Measurements from ENCODE around the gene AFAP1L2.

AFAP1L2 gene

GRCh38 chr10:114404171-114405010 lies at the start of gene AFAP1L2:
Gene AFAP1L2 (minus strand): TSS chr10:114404502. CDS start chr10:114404455, 47 bp downstream.
- no peak for DNase-seq (ENCODE audit: low read depth in 3 of 3)

- DNase-seq (ENCODE audit: low read depth in 3 of 3), result no peak
These were observed 49.3 kb upstream of the AFAP1L2 start for GRCh38 chr10:114453576-114453975.

GRCh38 chr10:114448897-114449296 lies 44.6 kb upstream of the AFAP1L2 start:
- no peak for DNase-seq (ENCODE audit: low read depth in 3 of 3)

DNA sequence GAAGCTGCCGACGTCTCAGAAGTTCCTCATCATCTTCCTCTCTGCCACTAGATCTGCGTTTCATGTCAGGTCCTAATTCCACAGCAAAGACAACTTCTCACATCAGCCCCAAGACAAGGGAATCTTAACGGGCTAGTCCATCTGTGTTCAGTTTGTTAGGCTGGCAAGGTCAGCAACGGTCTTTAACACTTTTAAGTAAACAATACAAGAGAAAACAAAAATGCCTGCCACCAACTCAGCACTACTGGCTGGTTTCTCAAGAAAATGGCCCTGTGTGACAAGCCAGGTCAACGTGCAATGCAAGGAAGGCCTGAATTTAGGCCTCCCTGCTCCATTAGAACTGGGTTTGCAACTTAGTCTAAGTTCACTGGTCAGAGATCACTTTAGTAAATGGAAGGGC lies 41.0 kb upstream of the AFAP1L2 start:
- no peak for DNase-seq (ENCODE audit: low read depth in 3 of 3)

- no peak for DNase-seq (ENCODE audit: low read depth in 3 of 3)
These were observed 40.5 kb upstream of the AFAP1L2 start for GRCh38 chr10:114444819-114445218.

DNA sequence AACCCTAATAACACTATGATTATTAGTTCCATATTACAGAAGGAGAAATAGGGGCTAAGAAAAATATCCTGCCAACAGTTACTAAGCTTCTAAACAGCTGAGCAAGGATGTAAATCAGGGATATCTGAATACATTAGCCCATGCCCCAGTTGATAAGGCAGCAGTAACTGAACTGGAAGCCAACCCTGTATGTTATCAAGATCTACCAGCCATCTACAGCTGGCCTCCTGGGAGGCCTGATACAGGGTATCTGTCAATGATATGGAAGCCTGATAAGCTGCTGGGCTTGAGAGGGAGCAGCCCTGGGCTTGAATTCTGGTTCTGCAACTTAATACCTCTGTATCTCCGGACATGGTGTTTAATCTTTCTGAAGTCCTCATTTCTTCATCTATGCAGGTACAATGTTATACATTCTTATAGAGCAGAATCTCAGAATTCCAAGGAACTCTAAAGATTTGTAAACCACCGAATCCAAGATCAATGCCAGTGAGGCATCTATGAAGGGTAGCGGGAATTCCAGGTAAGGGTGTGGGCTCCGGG lies 37.9 kb upstream of the AFAP1L2 start:
- no peak for DNase-seq (ENCODE audit: low read depth in 3 of 3)

- no peak for DNase-seq (ENCODE audit: low read depth in 3 of 3)
These were observed 36.8 kb upstream of the AFAP1L2 start for GRCh38 chr10:114441107-114441506.

GRCh38 chr10:114437473-114438292 lies 33.4 kb upstream of the AFAP1L2 start:
- no peak for DNase-seq (ENCODE audit: low read depth in 3 of 3)

GRCh38 chr10:114436941-114437340 lies 32.6 kb upstream of the AFAP1L2 start:
- DNase-seq (ENCODE audit: low read depth in 3 of 3), result no peak

DNA sequence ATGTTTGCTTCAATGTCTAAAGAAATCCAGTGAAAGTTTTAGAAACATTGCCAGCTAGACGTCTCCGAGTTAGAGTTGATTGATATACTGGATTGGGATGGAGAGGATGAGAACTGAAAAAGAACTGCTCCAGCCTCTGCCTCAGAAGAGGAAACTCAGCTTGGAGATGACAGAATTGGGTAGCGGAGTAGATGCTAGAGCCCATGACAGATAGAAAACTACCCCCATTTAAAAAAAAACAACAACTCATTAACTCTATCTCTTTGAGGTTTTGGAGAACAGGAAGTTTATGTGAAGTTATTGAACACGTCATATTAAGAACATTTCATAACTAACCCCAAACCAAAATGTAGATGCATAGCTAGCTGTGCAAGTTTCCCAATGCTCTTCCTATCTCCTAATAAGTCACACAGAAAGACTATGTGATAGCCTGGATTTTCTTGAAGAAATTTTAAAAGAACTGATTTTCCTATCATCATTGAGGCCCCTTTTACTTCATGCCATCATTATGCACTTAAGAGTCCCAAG lies 28.3 kb upstream of the AFAP1L2 start:
- DNase-seq (ENCODE audit: low read depth in 3 of 3), result no peak

DNA sequence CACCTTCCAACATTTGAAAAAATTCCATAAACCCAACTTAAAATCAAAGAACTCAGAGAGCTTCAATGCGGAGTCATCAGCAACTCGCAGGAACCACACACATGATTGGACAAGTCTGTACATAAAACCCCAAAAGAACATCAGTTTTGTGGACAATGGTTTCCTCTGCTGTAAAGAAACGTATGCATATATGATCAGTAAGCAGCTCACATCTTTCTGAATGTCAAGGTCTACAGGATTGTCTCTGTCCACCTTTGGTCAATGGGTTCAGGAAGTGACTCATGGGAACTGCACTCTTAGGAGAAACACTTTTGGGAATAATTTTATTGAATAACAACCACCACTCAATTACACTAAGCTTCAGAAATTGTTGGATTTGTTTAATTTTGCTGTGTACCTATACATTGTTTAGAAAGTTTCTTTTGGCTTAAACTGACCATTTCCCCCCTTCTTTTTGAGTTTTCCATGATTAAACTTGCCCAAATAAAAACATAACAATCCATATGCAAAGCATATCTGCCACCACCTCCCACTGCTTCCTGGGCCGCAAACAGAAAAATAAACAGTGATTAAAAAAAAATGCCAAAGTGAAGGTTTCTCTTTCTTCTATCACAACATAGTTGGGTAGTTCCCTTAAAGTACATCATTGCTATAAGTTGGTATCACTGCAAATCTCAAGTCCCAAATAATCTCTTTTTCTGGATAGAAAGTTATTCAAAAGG lies 27.3 kb upstream of the AFAP1L2 start:
- DNase-seq (ENCODE audit: low read depth in 3 of 3), result no peak

DNA sequence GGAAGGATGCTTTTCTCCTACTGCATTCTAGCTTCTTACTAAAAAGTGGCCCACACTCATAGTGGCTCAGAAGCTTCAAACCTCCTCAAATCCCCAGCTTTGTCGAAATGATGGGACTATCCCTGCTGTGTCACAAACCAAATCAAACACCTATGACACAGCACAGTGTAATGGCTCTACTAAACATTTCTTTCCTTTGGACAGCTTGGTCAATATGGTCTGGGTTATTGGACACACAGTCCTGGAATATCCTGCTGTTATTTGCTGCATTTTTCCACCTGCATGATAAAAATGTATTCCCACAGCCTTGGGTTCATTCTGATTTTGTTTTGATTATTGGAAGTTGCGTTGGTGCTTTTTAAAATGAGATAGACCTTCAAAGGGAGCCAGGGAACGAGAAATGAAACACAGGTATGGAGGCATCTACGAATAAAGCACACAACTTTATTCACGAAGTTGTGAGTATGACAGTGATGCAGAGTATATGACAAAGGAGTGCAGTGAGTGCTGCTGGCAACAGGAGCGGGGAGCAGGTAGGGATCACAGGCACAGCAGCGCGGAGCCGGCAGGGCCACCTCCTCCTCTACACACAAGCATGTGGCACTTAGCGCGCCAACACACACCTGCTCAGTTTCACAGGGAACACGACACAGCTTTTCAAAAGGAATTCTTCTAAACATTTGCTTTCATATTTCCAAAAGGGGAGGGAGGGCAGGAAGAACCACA lies 26.5 kb upstream of the AFAP1L2 start:
- no peak for DNase-seq (ENCODE audit: low read depth in 3 of 3)

- DNase-seq (ENCODE audit: low read depth in 3 of 3), result no peak
These were observed 25.5 kb upstream of the AFAP1L2 start for GRCh38 chr10:114429581-114430335.

GRCh38 chr10:114427124-114427852 lies 23.0 kb upstream of the AFAP1L2 start:
- no peak for DNase-seq (ENCODE audit: low read depth in 3 of 3)

- DNase-seq (ENCODE audit: low read depth in 3 of 3), result no peak
These were observed 22.2 kb upstream of the AFAP1L2 start for GRCh38 chr10:114426476-114426875.

- DNase-seq (ENCODE audit: low read depth in 3 of 3), result no peak
These were observed 16.6 kb upstream of the AFAP1L2 start for GRCh38 chr10:114420811-114421485.

- no peak for DNase-seq (ENCODE audit: low read depth in 3 of 3)
These were observed 13.8 kb upstream of the AFAP1L2 start for GRCh38 chr10:114418109-114418508.

DNA sequence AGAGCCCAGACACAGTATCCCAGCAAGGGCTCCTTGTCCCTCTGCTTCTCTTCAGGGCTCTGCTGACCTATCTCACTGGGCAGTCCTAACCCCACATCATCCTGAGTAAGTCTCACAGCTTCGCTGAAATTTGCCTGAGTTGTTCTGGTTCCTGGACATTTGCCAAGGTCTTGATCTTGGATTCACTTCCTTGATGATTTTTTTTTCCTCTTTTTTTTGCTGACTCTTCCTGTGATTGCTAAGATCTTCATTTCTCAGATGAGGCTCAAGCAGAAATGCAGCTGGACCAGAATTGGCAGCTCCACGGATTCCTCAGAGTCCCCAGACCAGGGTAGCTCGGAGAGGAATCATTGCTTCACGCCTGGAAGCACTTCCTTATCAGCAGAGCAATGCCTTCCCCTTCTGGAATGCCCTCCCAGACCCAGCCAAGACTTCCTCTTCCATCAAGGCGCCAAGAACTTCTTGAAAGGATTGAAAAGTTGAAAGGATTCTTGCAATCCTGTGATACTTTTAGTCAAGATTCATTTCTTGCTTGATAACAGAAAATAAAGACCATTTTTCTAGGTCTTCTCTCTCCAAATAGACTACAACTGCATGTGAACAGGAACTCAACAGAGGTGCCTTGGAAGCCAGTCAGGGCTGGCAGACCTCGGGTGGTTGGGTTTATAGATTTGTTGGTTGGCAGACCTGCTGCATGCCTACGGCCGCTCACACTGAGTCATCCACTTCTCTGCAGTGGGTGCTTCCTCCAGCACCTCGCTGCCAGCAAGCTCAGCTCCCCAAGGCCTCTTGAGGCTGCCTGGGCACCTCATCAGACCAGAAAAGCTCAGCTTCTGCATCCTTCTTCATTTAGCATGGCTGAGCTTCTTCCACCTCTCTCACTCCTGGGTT lies 8.8 kb upstream of the AFAP1L2 start:
- DNase-seq (ENCODE audit: low read depth in 3 of 3), result no peak
